K562 (cell line): ENCODE data around the gene SIT1.
A peak's percentile ranks its signal among the peaks of the same experiment; 100 is the strongest.

Experiments
- IRF2 ChIP-seq: sonication (generic); formaldehyde crosslinking; IDR thresholded peaks from 2 replicates; pipeline ENCODE4 v1.8.1; 2022; ENCODE audit warnings: mild to moderate bottlenecking, missing genetic modification reagents
- MAX ChIP-seq: sonication (generic); formaldehyde crosslinking; IDR thresholded peaks from 2 replicates; pipeline ENCODE4 v1.9.0; 2022; ENCODE audit warnings: mild to moderate bottlenecking, missing genetic modification reagents
- MAZ ChIP-seq, 2 experiments: fragments of 450-650 bp in 1 of 2; sonication (generic) in 1 of 2; formaldehyde crosslinking; IDR thresholded peaks in 1 of 2; conservative IDR thresholded peaks in 1 of 2; 2 replicates each; pipeline versions ENCODE4 v1.4.0 to v1.5.0; 2020; ENCODE audit warnings: mild to moderate bottlenecking in 1 of 2, missing genetic modification reagents in 1 of 2
- NFYB ChIP-seq: IDR thresholded peaks from 2 replicates; pipeline ENCODE4 v1.6.1; 2011; ENCODE audit warnings: mild to moderate bottlenecking, moderate library complexity; ENCODE audit not compliant: insufficient read length; ENCODE audit errors: extremely low read depth
- POLR2A ChIP-seq: fragments of 450-650 bp; conservative IDR thresholded peaks from 2 replicates; pipeline ENCODE4 v1.6.1; 2016
- SMAD3 ChIP-seq: fragments of 450-650 bp; formaldehyde crosslinking; conservative IDR thresholded peaks from 2 replicates; pipeline ENCODE4 v1.4.0; 2020; ENCODE audit warnings: mild to moderate bottlenecking
- TF ChIP-seq, protein P1 (sequence below): fragments of 450-650 bp; IDR thresholded peaks from 2 replicates; pipeline ENCODE4 v1.6.1; 2016; ENCODE audit warnings: low read depth
- TF ChIP-seq, protein P2 (sequence below): IDR thresholded peaks from 2 replicates; pipeline ENCODE4 v1.6.1; 2012; ENCODE audit warnings: low read depth, low read length, improper control_type of control experiment, borderline replicate concordance
- TF ChIP-seq, protein P3 (sequence below): sonication (generic); formaldehyde crosslinking; IDR thresholded peaks from 2 replicates; pipeline ENCODE4 v1.8.1; 2023; ENCODE audit warnings: mild to moderate bottlenecking, missing genetic modification reagents

GRCh38 chr9:35603986-35604577, 46.6 kb downstream of the SIT1 start:
- TF ChIP-seq MAX (CRISPR knock-in tag) (peak; percentile 63), MAZ (CRISPR knock-in tag; conservative IDR thresholded peaks at IDR 0.05 in 1 of 2, IDR thresholded peaks at IDR 0.05 in 1 of 2) (peak; percentile 54 to 61; a peak in 2 of 4 replicates), NFYB (peak; percentile 24), POLR2A (peak; percentile 71; the same call in 1 of the 2 replicates), IRF2 (CRISPR knock-in tag) (no peak), SMAD3 (CRISPR knock-in tag) (no peak)
- TF ChIP-seq, protein P1, sequence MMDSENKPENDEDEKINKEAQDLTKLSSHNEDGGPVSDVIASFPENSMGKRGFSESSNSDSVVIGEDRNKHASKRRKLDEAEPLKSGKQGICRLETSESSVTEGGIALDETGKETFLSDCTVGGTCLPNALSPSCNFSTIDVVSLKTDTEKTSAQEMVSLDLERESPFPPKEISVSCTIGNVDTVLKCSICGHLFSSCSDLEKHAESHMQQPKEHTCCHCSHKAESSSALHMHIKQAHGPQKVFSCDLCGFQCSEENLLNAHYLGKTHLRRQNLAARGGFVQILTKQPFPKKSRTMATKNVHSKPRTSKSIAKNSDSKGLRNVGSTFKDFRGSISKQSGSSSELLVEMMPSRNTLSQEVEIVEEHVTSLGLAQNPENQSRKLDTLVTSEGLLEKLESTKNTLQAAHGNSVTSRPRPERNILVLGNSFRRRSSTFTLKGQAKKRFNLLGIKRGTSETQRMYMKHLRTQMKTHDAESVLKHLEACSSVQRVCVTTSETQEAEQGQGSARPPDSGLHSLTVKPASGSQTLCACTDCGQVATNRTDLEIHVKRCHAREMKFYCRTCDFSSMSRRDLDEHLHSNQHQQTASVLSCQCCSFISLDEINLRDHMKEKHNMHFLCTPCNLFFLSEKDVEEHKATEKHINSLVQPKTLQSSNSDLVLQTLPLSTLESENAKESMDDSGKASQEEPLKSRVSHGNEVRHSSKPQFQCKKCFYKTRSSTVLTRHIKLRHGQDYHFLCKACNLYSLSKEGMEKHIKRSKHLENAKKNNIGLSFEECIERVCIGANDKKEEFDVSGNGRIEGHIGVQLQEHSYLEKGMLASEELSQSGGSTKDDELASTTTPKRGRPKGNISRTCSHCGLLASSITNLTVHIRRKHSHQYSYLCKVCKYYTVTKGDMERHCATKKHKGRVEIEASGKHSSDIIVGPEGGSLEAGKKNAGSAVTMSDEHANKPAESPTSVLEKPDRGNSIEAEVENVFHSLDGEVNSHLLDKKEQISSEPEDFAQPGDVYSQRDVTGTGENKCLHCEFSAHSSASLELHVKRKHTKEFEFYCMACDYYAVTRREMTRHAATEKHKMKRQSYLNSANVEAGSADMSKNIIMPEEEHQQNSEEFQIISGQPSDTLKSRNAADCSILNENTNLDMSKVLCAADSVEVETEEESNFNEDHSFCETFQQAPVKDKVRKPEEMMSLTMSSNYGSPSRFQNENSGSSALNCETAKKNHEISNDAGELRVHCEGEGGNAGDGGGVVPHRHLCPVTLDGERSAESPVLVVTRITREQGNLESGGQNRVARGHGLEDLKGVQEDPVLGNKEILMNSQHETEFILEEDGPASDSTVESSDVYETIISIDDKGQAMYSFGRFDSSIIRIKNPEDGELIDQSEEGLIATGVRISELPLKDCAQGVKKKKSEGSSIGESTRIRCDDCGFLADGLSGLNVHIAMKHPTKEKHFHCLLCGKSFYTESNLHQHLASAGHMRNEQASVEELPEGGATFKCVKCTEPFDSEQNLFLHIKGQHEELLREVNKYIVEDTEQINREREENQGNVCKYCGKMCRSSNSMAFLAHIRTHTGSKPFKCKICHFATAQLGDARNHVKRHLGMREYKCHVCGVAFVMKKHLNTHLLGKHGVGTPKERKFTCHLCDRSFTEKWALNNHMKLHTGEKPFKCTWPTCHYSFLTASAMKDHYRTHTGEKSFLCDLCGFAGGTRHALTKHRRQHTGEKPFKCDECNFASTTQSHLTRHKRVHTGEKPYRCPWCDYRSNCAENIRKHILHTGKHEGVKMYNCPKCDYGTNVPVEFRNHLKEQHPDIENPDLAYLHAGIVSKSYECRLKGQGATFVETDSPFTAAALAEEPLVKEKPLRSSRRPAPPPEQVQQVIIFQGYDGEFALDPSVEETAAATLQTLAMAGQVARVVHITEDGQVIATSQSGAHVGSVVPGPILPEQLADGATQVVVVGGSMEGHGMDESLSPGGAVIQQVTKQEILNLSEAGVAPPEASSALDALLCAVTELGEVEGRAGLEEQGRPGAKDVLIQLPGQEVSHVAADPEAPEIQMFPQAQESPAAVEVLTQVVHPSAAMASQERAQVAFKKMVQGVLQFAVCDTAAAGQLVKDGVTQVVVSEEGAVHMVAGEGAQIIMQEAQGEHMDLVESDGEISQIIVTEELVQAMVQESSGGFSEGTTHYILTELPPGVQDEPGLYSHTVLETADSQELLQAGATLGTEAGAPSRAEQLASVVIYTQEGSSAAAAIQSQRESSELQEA: peak; percentile 89
- TF ChIP-seq, protein P2, sequence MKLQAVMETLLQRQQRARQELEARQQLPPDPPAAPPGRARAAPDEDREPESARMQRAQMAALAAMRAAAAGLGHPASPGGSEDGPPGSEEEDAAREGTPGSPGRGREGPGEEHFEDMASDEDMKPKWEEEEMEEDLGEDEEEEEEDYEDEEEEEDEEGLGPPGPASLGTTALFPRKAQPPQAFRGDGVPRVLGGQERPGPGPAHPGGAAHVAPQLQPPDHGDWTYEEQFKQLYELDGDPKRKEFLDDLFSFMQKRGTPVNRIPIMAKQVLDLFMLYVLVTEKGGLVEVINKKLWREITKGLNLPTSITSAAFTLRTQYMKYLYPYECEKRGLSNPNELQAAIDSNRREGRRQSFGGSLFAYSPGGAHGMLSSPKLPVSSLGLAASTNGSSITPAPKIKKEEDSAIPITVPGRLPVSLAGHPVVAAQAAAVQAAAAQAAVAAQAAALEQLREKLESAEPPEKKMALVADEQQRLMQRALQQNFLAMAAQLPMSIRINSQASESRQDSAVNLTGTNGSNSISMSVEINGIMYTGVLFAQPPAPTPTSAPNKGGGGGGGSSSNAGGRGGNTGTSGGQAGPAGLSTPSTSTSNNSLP: no peak
- TF ChIP-seq, protein P3, sequence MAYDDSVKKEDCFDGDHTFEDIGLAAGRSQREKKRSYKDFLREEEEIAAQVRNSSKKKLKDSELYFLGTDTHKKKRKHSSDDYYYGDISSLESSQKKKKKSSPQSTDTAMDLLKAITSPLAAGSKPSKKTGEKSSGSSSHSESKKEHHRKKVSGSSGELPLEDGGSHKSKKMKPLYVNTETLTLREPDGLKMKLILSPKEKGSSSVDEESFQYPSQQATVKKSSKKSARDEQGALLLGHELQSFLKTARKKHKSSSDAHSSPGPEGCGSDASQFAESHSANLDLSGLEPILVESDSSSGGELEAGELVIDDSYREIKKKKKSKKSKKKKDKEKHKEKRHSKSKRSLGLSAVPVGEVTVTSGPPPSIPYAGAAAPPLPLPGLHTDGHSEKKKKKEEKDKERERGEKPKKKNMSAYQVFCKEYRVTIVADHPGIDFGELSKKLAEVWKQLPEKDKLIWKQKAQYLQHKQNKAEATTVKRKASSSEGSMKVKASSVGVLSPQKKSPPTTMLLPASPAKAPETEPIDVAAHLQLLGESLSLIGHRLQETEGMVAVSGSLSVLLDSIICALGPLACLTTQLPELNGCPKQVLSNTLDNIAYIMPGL (CRISPR knock-in tag): 0 out of 2 replicates have a peak, but pooled peaks have one; percentile 33
